Measurements from ENCODE around the gene SNRNP27. TPM values are rescaled to one million over a fixed set of nuclear protein-coding genes. Genes with fewer than 3 reads are reported as not detected.

Gene SNRNP27
- total and polyA plus RNA-seq, 9 of the 15 experiments (the other 6 are each of a cell fraction or from before 2014, with no cell fraction given): 29.2 to 102 (median 65.7) TPM

DNA sequence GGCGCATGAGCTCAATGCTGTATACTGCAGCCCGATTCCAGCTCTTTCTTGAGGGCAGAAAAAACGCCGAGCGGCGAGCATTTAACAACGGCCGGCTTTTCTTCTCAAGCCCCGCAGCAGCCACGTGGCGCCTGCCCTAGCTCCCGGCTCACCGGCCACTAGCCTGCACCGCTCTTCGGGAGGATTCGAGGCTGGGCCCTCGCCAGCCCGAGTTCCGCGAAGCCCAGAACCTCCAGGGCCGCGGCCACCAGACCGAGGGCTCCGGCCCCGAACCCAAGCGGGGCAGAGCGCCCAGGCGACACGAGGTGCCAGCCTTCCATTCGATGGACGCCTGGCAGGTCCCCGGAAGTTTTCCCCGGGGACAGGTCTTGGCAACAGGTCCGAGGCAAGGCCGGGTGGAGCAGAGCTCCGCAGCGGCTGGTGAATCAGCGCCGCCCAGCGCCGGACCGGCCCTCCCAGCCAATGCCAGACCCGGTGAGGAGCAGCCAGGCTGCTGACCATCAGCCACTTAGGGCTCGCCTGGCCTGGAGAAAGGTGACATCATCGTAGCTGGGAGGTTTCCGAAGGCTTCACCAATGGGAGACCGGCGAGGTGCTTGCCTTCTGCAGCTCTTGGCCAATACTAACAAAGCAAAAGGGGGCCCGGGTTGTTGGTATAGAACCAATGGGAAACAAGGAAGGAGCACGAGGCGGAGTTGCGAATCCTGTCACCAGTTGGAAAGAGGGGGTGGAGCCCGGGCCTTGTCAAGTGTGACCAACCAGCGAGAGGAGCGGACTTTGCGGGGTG, 20.6 kb downstream of the SNRNP27 start (continued):
- TF ChIP-seq, protein P1, sequence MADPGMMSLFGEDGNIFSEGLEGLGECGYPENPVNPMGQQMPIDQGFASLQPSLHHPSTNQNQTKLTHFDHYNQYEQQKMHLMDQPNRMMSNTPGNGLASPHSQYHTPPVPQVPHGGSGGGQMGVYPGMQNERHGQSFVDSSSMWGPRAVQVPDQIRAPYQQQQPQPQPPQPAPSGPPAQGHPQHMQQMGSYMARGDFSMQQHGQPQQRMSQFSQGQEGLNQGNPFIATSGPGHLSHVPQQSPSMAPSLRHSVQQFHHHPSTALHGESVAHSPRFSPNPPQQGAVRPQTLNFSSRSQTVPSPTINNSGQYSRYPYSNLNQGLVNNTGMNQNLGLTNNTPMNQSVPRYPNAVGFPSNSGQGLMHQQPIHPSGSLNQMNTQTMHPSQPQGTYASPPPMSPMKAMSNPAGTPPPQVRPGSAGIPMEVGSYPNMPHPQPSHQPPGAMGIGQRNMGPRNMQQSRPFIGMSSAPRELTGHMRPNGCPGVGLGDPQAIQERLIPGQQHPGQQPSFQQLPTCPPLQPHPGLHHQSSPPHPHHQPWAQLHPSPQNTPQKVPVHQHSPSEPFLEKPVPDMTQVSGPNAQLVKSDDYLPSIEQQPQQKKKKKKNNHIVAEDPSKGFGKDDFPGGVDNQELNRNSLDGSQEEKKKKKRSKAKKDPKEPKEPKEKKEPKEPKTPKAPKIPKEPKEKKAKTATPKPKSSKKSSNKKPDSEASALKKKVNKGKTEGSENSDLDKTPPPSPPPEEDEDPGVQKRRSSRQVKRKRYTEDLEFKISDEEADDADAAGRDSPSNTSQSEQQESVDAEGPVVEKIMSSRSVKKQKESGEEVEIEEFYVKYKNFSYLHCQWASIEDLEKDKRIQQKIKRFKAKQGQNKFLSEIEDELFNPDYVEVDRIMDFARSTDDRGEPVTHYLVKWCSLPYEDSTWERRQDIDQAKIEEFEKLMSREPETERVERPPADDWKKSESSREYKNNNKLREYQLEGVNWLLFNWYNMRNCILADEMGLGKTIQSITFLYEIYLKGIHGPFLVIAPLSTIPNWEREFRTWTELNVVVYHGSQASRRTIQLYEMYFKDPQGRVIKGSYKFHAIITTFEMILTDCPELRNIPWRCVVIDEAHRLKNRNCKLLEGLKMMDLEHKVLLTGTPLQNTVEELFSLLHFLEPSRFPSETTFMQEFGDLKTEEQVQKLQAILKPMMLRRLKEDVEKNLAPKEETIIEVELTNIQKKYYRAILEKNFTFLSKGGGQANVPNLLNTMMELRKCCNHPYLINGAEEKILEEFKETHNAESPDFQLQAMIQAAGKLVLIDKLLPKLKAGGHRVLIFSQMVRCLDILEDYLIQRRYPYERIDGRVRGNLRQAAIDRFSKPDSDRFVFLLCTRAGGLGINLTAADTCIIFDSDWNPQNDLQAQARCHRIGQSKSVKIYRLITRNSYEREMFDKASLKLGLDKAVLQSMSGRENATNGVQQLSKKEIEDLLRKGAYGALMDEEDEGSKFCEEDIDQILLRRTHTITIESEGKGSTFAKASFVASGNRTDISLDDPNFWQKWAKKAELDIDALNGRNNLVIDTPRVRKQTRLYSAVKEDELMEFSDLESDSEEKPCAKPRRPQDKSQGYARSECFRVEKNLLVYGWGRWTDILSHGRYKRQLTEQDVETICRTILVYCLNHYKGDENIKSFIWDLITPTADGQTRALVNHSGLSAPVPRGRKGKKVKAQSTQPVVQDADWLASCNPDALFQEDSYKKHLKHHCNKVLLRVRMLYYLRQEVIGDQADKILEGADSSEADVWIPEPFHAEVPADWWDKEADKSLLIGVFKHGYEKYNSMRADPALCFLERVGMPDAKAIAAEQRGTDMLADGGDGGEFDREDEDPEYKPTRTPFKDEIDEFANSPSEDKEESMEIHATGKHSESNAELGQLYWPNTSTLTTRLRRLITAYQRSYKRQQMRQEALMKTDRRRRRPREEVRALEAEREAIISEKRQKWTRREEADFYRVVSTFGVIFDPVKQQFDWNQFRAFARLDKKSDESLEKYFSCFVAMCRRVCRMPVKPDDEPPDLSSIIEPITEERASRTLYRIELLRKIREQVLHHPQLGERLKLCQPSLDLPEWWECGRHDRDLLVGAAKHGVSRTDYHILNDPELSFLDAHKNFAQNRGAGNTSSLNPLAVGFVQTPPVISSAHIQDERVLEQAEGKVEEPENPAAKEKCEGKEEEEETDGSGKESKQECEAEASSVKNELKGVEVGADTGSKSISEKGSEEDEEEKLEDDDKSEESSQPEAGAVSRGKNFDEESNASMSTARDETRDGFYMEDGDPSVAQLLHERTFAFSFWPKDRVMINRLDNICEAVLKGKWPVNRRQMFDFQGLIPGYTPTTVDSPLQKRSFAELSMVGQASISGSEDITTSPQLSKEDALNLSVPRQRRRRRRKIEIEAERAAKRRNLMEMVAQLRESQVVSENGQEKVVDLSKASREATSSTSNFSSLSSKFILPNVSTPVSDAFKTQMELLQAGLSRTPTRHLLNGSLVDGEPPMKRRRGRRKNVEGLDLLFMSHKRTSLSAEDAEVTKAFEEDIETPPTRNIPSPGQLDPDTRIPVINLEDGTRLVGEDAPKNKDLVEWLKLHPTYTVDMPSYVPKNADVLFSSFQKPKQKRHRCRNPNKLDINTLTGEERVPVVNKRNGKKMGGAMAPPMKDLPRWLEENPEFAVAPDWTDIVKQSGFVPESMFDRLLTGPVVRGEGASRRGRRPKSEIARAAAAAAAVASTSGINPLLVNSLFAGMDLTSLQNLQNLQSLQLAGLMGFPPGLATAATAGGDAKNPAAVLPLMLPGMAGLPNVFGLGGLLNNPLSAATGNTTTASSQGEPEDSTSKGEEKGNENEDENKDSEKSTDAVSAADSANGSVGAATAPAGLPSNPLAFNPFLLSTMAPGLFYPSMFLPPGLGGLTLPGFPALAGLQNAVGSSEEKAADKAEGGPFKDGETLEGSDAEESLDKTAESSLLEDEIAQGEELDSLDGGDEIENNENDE (IDR thresholded peaks at IDR 0.05; ENCODE audit: low read depth, low read length): no peak
- TF ChIP-seq ZNF764 (CRISPR knock-in tag; IDR thresholded peaks at IDR 0.05; ENCODE audit: low read depth): no peak
- TF ChIP-seq L3MBTL2 (IDR thresholded peaks at IDR 0.05): peak; percentile 99
- TF ChIP-seq SMAD4 (CRISPR knock-in tag; conservative IDR thresholded peaks at IDR 0.05): peak; percentile 70
- TF ChIP-seq SOX6 (IDR thresholded peaks at IDR 0.05): peak; percentile 66; the same call in 1 of the 2 replicates
- no peak for TF ChIP-seq ZNF134 (CRISPR knock-in tag; conservative IDR thresholded peaks at IDR 0.05)
- TF ChIP-seq CEBPG (CRISPR knock-in tag; IDR thresholded peaks at IDR 0.05): peak; percentile 71
- TF ChIP-seq CEBPG (tag; conservative IDR thresholded peaks at IDR 0.05 in 1 of 2, IDR thresholded peaks at IDR 0.05 in 1 of 2): peak; percentile 71 to 93
- TF ChIP-seq, protein P2, sequence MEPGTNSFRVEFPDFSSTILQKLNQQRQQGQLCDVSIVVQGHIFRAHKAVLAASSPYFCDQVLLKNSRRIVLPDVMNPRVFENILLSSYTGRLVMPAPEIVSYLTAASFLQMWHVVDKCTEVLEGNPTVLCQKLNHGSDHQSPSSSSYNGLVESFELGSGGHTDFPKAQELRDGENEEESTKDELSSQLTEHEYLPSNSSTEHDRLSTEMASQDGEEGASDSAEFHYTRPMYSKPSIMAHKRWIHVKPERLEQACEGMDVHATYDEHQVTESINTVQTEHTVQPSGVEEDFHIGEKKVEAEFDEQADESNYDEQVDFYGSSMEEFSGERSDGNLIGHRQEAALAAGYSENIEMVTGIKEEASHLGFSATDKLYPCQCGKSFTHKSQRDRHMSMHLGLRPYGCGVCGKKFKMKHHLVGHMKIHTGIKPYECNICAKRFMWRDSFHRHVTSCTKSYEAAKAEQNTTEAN (CRISPR knock-in tag; IDR thresholded peaks at IDR 0.05): no peak
- no peak for TF ChIP-seq NCOA2 (IDR thresholded peaks at IDR 0.05; ENCODE audit: partially characterized antibody in 2 of 2)
- no peak for TF ChIP-seq LARP7 (IDR thresholded peaks at IDR 0.05)
- TF ChIP-seq TBP (optimal IDR thresholded peaks at IDR 0.05; ENCODE audit: low read depth, low read length): peak; percentile 86
- TF ChIP-seq RBM15 (IDR thresholded peaks at IDR 0.05; ENCODE audit: insufficient read depth, low read length): no peak
- TF ChIP-seq ZNF436 (CRISPR knock-in tag; IDR thresholded peaks at IDR 0.05): no peak
